H1 (cell line): ENCODE data around the gene ELL2. TPM values are rescaled to one million over a fixed set of nuclear protein-coding genes. Genes with fewer than 3 reads are reported as not detected.

Experiments
- CTCF ChIA-PET: fragments of 300-600 bp; sonication (Branson Sonifier 250); formaldehyde crosslinking; loops from one replicate; lab custom pipeline; 2021; ENCODE audit not compliant: partially characterized antibody; lab: Charles Lee
- POLR2A ChIA-PET: fragments of 300-600 bp; sonication (Branson Sonifier 250); formaldehyde crosslinking; loops from one replicate; lab custom pipeline; 2021; ENCODE audit warnings: inconsistent platforms; ENCODE audit not compliant: partially characterized antibody; lab: Charles Lee
- DNase-seq, 2 experiments: peaks; one replicate each; pipeline versions ENCODE4 v3.0.0 to v3.0.0-alpha.2; 2010 to 2022; ENCODE audit warnings: low spot score in 2 of 2, low read depth in 1 of 2, mixed read lengths in 1 of 2
- FAIRE-seq: peaks from 2 replicates; lab custom pipeline; 2011; peaks lifted over from hg19 to GRCh38; lab: Jason Lieb, UNC
- H2AFZ ChIP-seq: 2 replicates; pipeline ENCODE4 v1.8.1; 2012; ENCODE audit warnings: low read length, inconsistent platforms
- H2AK5ac ChIP-seq: 2 replicates; pipeline ENCODE4 v1.6.1; 2013; ENCODE audit warnings: low read depth, low read length
- H2BK120ac ChIP-seq: replicated peaks from 2 replicates; pipeline ENCODE3; 2013; ENCODE audit warnings: low read depth, low read length, inconsistent platforms
- H2BK12ac ChIP-seq: 2 replicates; pipeline ENCODE4 v1.6.1; 2013; ENCODE audit warnings: low read depth, low read length
- H2BK15ac ChIP-seq: 2 replicates; pipeline ENCODE4 v1.6.1; 2013; ENCODE audit warnings: low read length
- H2BK20ac ChIP-seq: 2 replicates; pipeline ENCODE4 v1.6.1; 2013; ENCODE audit warnings: low read length
- H2BK5ac ChIP-seq: 2 replicates; pipeline ENCODE4 v1.6.1; 2013; ENCODE audit warnings: low read depth, low read length
- H3K14ac ChIP-seq: 2 replicates; pipeline ENCODE4 v1.6.1; 2013; ENCODE audit warnings: inconsistent platforms; ENCODE audit not compliant: insufficient read length
- H3K18ac ChIP-seq: 2 replicates; pipeline ENCODE4 v1.6.1; 2013; ENCODE audit warnings: low read length; ENCODE audit errors: extremely low read depth
- H3K23ac ChIP-seq: 2 replicates; pipeline ENCODE4 v1.6.1; 2013; ENCODE audit warnings: inconsistent platforms; ENCODE audit not compliant: insufficient read length
- H3K23me2 ChIP-seq: 2 replicates; pipeline ENCODE4 v1.6.1; 2013; ENCODE audit warnings: low read depth, low read length
- H3K27ac ChIP-seq: 2 replicates; pipeline ENCODE4 v1.6.1; 2011; ENCODE audit warnings: low read depth, low read length, inconsistent platforms
- H3K27me3 ChIP-seq, 4 experiments: replicated peaks in 1 of 4; 1 replicate in 1 of 4; 2 replicates in 3 of 4; pipeline versions ENCODE4 v1.6.1 to v1.8.1; 2011 to 2013; ENCODE audit warnings: low read length in 3 of 4, mild to moderate bottlenecking in 3 of 4, inconsistent platforms in 2 of 4, mixed read lengths in 2 of 4, moderate library complexity in 1 of 4; ENCODE audit not compliant: control insufficient read depth in 3 of 4, insufficient read depth in 3 of 4; ENCODE audit errors: extremely low read depth in 1 of 4
- H3K36me3 ChIP-seq, 4 experiments: 2 replicates each; pipeline versions ENCODE4 v1.6.1 to v1.8.1; 2011 to 2013; ENCODE audit warnings: mild to moderate bottlenecking in 4 of 4, low read length in 3 of 4, moderate library complexity in 2 of 4, control low read depth in 1 of 4, inconsistent platforms in 1 of 4; ENCODE audit not compliant: insufficient read depth in 4 of 4, control insufficient read depth in 2 of 4
- H3K4ac ChIP-seq: replicated peaks from 2 replicates; pipeline ENCODE3; 2013; ENCODE audit warnings: low read length, low read depth, mixed read lengths, inconsistent platforms; ENCODE audit not compliant: insufficient read length
- H3K4me1 ChIP-seq, 4 experiments: replicated peaks in 1 of 4; 1 replicate in 1 of 4; 2 replicates in 3 of 4; pipeline versions ENCODE4 v1.6.1 to v1.8.1; 2011 to 2013; ENCODE audit warnings: low read length in 3 of 4, inconsistent platforms in 2 of 4, mixed read lengths in 1 of 4; ENCODE audit not compliant: insufficient read depth in 4 of 4, control insufficient read depth in 3 of 4
- H3K4me2 ChIP-seq, 2 experiments: 2 replicates each; pipeline versions ENCODE4 v1.6.1 to v1.8.1; 2011 to 2013; ENCODE audit warnings: low read depth in 2 of 2, low read length in 2 of 2, control low read depth in 1 of 2, inconsistent platforms in 1 of 2, mild to moderate bottlenecking in 1 of 2; ENCODE audit not compliant: insufficient read depth in 1 of 2
- H3K4me3 ChIP-seq, 4 experiments: fragments of 200-600, 300-600 bp in 1 of 4; sonication (generic), shearing (Covaris generic), sonication (Bioruptor Twin) in 1 of 4; 2 replicates each; pipeline versions ENCODE4 v1.5.1 to v1.8.1; 2011 to 2016; ENCODE audit warnings: low read length in 4 of 4, low read depth in 3 of 4, control low read depth in 2 of 4, inconsistent platforms in 2 of 4, mild to moderate bottlenecking in 2 of 4, mixed read lengths in 1 of 4, moderate library complexity in 1 of 4; ENCODE audit not compliant: insufficient read depth in 2 of 4; ENCODE audit errors: extremely low read depth in 1 of 4
- H3K56ac ChIP-seq: replicated peaks from 2 replicates; pipeline ENCODE3; 2013; ENCODE audit warnings: low read depth, mild to moderate bottlenecking, mixed read lengths, low read length, inconsistent platforms; ENCODE audit not compliant: insufficient read length
- H3K79me1 ChIP-seq: 2 replicates; pipeline ENCODE4 v1.6.1; 2013; ENCODE audit warnings: low read depth, low read length, control low read depth
- H3K79me2 ChIP-seq, 2 experiments: 2 replicates each; pipeline versions ENCODE4 v1.6.1 to v1.8.1; 2012 to 2013; ENCODE audit warnings: low read length in 2 of 2, mild to moderate bottlenecking in 2 of 2, inconsistent platforms in 1 of 2; ENCODE audit not compliant: insufficient read depth in 2 of 2, control insufficient read depth in 1 of 2
- H3K9ac ChIP-seq, 4 experiments: replicated peaks in 1 of 4; 1 replicate in 1 of 4; 2 replicates in 3 of 4; pipeline versions ENCODE4 v1.6.1 to v1.8.1; 2011 to 2013; ENCODE audit warnings: low read depth in 3 of 4, low read length in 3 of 4, control low read depth in 2 of 4, mild to moderate bottlenecking in 2 of 4, moderate library complexity in 2 of 4, inconsistent platforms in 1 of 4; ENCODE audit errors: extremely low read depth in 1 of 4
- H3K9me3 ChIP-seq, 2 experiments: 2 replicates each; pipeline versions ENCODE4 v1.6.1 to v1.8.1; 2012 to 2013; ENCODE audit warnings: mild to moderate bottlenecking in 2 of 2, moderate library complexity in 2 of 2, control low read depth in 1 of 2, inconsistent platforms in 1 of 2, low read depth in 1 of 2, low read length in 1 of 2, mixed read lengths in 1 of 2; ENCODE audit not compliant: insufficient read depth in 2 of 2
- H4K20me1 ChIP-seq, 2 experiments: replicated peaks in 1 of 2; 2 replicates each; pipeline versions ENCODE3 to v1.8.1; 2011 to 2013; ENCODE audit warnings: inconsistent platforms in 2 of 2, low read length in 2 of 2, mild to moderate bottlenecking in 1 of 2; ENCODE audit not compliant: insufficient read depth in 2 of 2, control insufficient read depth in 1 of 2
- H4K5ac ChIP-seq: 2 replicates; pipeline ENCODE4 v1.6.1; 2013; ENCODE audit warnings: low read length, low read depth, mixed read lengths, inconsistent platforms; ENCODE audit not compliant: insufficient read length
- H4K8ac ChIP-seq: 2 replicates; pipeline ENCODE4 v1.8.0; 2013; ENCODE audit warnings: mild to moderate bottlenecking, moderate library complexity, low read length, inconsistent platforms; ENCODE audit not compliant: insufficient read depth; ENCODE audit errors: extremely low read depth
- H4K91ac ChIP-seq: replicated peaks from 2 replicates; pipeline ENCODE3; 2013; ENCODE audit warnings: low read length, mixed read lengths, inconsistent platforms; ENCODE audit not compliant: insufficient read length
- BRCA1 ChIP-seq: IDR thresholded peaks from 2 replicates; pipeline ENCODE4 v1.6.1; 2012; ENCODE audit warnings: low read depth, low read length, improper control_type of control experiment
- CTBP2 ChIP-seq: IDR thresholded peaks from 2 replicates; pipeline ENCODE4 v1.7.0; 2011; ENCODE audit warnings: borderline replicate concordance, mild to moderate bottlenecking, moderate library complexity, mixed read lengths, low read length; ENCODE audit not compliant: insufficient read depth, insufficient read length
- FOSL1 ChIP-seq: IDR thresholded peaks from 2 replicates; pipeline ENCODE4 v1.6.1; 2011; ENCODE audit warnings: mild to moderate bottlenecking, low read depth, low read length, moderate library complexity; ENCODE audit not compliant: insufficient read depth
- GABPA ChIP-seq: IDR thresholded peaks from 2 replicates; pipeline ENCODE4 v1.6.1; 2011; ENCODE audit warnings: mild to moderate bottlenecking, low read length, moderate library complexity, borderline replicate concordance; ENCODE audit not compliant: insufficient read depth
- KDM5A ChIP-seq: fragments of 200-600 bp; IDR thresholded peaks from 2 replicates; pipeline ENCODE4 v1.7.1; 2012; ENCODE audit warnings: mild to moderate bottlenecking, low read length, inconsistent platforms, mixed read lengths
- MAX ChIP-seq: IDR thresholded peaks from 2 replicates; pipeline ENCODE4 v1.6.1; 2012; ENCODE audit warnings: inconsistent platforms
- NRF1 ChIP-seq: IDR thresholded peaks from 2 replicates; pipeline ENCODE4 v1.6.1; 2011; ENCODE audit warnings: mild to moderate bottlenecking, low read depth, low read length, improper control_type of control experiment
- PHF8 ChIP-seq: fragments of 200-600 bp; sonication (generic); conservative IDR thresholded peaks from 2 replicates; pipeline ENCODE4 v1.7.1; 2012; ENCODE audit warnings: low read depth, mild to moderate bottlenecking, inconsistent platforms, low read length, moderate library complexity
- POU5F1 ChIP-seq: IDR thresholded peaks from 2 replicates; pipeline ENCODE4 v1.6.1; 2011; ENCODE audit warnings: low read depth, mild to moderate bottlenecking, low read length, moderate library complexity
- RNF2 ChIP-seq: fragments of 200-900, 300-1000 bp; sonication (generic); IDR thresholded peaks from 2 replicates; pipeline ENCODE4 v1.7.1; 2016; ENCODE audit warnings: borderline replicate concordance, low read depth, mild to moderate bottlenecking, antibody characterized with exemption, low read length; ENCODE audit not compliant: poor library complexity, severe bottlenecking; ENCODE audit errors: missing control alignments
- SP2 ChIP-seq: IDR thresholded peaks from 2 replicates; pipeline ENCODE4 v1.6.1; 2012; ENCODE audit warnings: mild to moderate bottlenecking, low read length, inconsistent platforms
- TAF1 ChIP-seq: IDR thresholded peaks from 2 replicates; pipeline ENCODE4 v1.6.1; 2011; ENCODE audit warnings: mild to moderate bottlenecking, low read depth, low read length
- WGBS, 2 experiments: shearing (Covaris generic) in 1 of 2; methylation state at CpG; one replicate each; pipeline versions ENCODE4 v1.1.6 to v1.1.7; 2013 to 2015; ENCODE audit warnings: low lambda C conversion rate in 2 of 2, mixed read lengths in 2 of 2, inconsistent platforms in 1 of 2, low coverage in 1 of 2, missing lambda C conversion rate in 1 of 2; ENCODE audit not compliant: insufficient replicate concordance in 2 of 2, insufficient coverage in 1 of 2, insufficient read length in 1 of 2; ENCODE audit errors: extremely low coverage in 1 of 2, missing lambda C conversion rate in 1 of 2; 5-methylcytosine and 5-hydroxymethylcytosine counted together
- polyA plus RNA-seq, 7 experiments: library from polyadenylated mRNA; depleted of rRNA in 3 of 7; stranded (reverse) in 5 of 7; unstranded in 2 of 7; fragments of >200 nt in 5 of 7; fragments of 200-250 nt in 2 of 7; gene quantifications; 1 replicate in 5 of 7; 2 replicates in 1 of 7; 4 replicates in 1 of 7; pipeline versions ENCODE4 v1.2.1 to v1.2.3, GENCODE V29; 2011 to 2013; ENCODE audit warnings: missing spikeins in 2 of 7, mixed read lengths in 2 of 7
- total RNA-seq: library from RNA; stranded (reverse); fragmentation: NEBNext Ultra II Directional; extraction: Animal tissue kit (Norgen Biotek cat#: 25700); gene quantifications from 2 replicates; pipeline ENCODE4 v1.2.1, GENCODE V29; 2021

Gene ELL2
- total and polyA plus RNA-seq, 2 of the 8 experiments (the other 6 are each of a cell fraction or from before 2014, with no cell fraction given) = 6.3 to 29.4 TPM

DNA sequence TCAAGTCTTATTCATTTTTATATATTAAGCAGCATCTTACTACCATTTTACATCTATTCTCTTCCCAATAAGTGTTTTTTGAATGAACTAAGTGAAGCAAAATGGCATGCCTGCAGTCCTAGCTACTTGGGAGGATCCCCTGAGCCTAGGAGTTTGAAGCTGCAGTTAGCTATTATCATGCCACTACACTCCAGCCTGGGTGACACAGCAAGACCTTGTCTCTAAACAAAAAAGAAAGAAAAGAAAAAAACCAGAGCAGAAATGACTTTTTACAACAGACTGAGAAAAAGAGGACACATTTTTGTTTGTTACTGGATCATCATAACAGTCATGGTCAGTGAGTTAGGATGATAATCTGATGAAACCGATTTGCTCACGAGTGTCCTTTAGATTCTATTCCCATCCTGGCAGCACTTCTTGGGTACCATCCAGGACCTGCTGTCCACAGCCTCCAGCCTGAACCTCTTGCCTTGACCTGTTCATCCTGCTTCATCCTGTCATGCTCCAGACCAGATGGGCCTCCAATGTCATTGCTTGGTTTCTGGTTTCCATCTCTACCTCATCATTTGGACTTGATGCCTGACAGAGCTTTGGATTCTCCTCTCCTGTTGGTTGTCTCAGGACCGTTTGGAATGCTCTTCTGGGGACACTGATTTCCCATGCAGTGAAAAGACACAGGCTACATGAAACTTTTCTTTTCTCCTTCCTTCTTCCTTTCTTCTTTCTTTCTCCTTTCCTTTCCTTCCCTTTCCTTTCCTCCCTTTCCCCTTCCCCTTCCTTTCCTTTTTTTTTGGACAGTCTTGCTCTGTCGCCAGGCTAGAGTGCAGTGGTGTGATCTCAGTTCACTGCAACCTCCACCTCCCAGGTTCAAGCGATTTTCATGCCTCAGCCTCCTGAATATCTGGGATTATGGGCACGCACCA, 89.0 kb downstream of the ELL2 start:
- Histone ChIP-seq H4K8ac (no peak overlapping the region), H2BK20ac (no peak overlapping the region), H3K23me2 (no peaks in the 10 kb centered on the region), H4K20me1 (no peaks in the 10 kb centered on the region), H3K4me1 (no peaks in the 10 kb centered on the region), H3K9me3 (no peaks in the 10 kb centered on the region), H3K4ac (no peak overlapping the region), H3K27ac (no peak overlapping the region), H3K79me2 (no peaks in the 10 kb centered on the region), H2AK5ac (no peak overlapping the region), H3K9ac (no peak overlapping the region), H2BK120ac (no peak overlapping the region), H3K36me3 (no peaks in the 10 kb centered on the region), H4K5ac (no peak overlapping the region), H3K4me3 (no peak overlapping the region), H2BK15ac (no peak overlapping the region), H3K4me2 (no peak overlapping the region), H3K18ac (no peak overlapping the region), H4K91ac (no peak overlapping the region), H3K14ac (no peak overlapping the region), H3K79me1 (no peaks in the 10 kb centered on the region), H3K23ac (no peak overlapping the region), H3K56ac (no peak overlapping the region), H3K27me3 (no peaks in the 10 kb centered on the region), H2BK12ac (no peak overlapping the region), H2AFZ (no peak overlapping the region; the same call in 1 of the 2 replicates), H2BK5ac (no peak overlapping the region)
- FAIRE-seq (no peak), DNase-seq (no peak)
- 61% methylated on average over 5 of the region's 6 CpGs; no CpG with 5 or more reads in 1 of the 2 experiments for WGBS, 2 experiments
- POLR2A ChIA-PET = no interaction called here
- CTCF ChIA-PET = interaction anchor here (0.9 to 1.5 kb wide), 2 partner anchors 11 to 25 kb away, joined by 4 to 5 read pairs; no protein-coding TSS in a partner anchor
- TF ChIP-seq TAF1 (no peak), SP2 (no peak), CTBP2 (no peak), FOSL1 (no peak), BRCA1 (no peak), KDM5A (no peak), MAX (no peak), PHF8 (no peak), RNF2 (no peak), POU5F1 (no peak), NRF1 (no peak), GABPA (no peak)
